LNCAP (cell line): ENCODE measurements around the gene DGCR6.

Experiments used
- CTCF ChIP-seq: fragments of 450-650 bp; IDR thresholded peaks from 2 replicates; pipeline ENCODE4 v1.5.1; 2017; ENCODE audit warnings: mild to moderate bottlenecking

The DGCR6 gene

GRCh38 chr22:18929459-18929858 is 23.3 kb downstream of the DGCR6 start:
- TF ChIP-seq CTCF: no peak

GRCh38 chr22:18931905-18932652 is 26.0 kb downstream of the DGCR6 start:
- TF ChIP-seq CTCF: no peak

GRCh38 chr22:18933914-18934313 is 27.8 kb downstream of the DGCR6 start:
- no peak for TF ChIP-seq CTCF

GRCh38 chr22:18935889-18936529 is 29.9 kb downstream of the DGCR6 start, which contains the start of gene PRODH:
Gene PRODH, minus strand, starts transcription at chr22:18936293. Its CDS starts 6 bp downstream, at chr22:18936287.
- TF ChIP-seq CTCF: no peak

- TF ChIP-seq CTCF: no peak
Measured at GRCh38 chr22:18947905-18948304, 41.8 kb downstream of the DGCR6 start.

GRCh38 chr22:18950141-18950540 is 44.0 kb downstream of the DGCR6 start:
- TF ChIP-seq CTCF: no peak

- TF ChIP-seq CTCF: no peak
Measured at GRCh38 chr22:18952022-18952421, 45.9 kb downstream of the DGCR6 start.
